Stimulated activated naive CD8-positive, alpha-beta T cell treated with anti-CD3 and anti-CD28 coated beads, Interleukin-15, Interleukin-2, amounts not matched to agents 100 U/mL and 50 U/mL, for 24 hours (primary cell): ENCODE measurements around the gene OR5K3.
"Not testable (repeated sequence)": the region's sequence is repeated elsewhere in the genome, so short reads cannot be mapped to it uniquely, and the experiment has no call there.

Source experiments
- ATAC-seq: fragments of 150-1000 bp; cut with Tn5 transposase; one replicate; pipeline ENCODE4 v1.10.0; 2021
- DNase-seq: peaks from one replicate; pipeline ENCODE4 v3.0.0; 2021

The OR5K3 gene

GRCh38 chr3:98390366-98390765 lies at the start of gene OR5K3:
Gene OR5K3, plus strand, starts transcription at chr3:98390666. Its CDS starts 0 bp downstream, at chr3:98390666.
- ATAC-seq (no peak), DNase-seq (no peak)

- no peak for ATAC-seq
- no peak for DNase-seq
These were observed 48.7 kb upstream of the OR5K3 start for GRCh38 chr3:98341758-98342157.

- DNase-seq (peak; percentile 32), ATAC-seq (no peak)
These were observed 46.6 kb upstream of the OR5K3 start for GRCh38 chr3:98343647-98344507.

- ATAC-seq (no peak), DNase-seq (no peak)
These were observed 40.4 kb upstream of the OR5K3 start for GRCh38 chr3:98350082-98350481.

GRCh38 chr3:98353554-98353953 lies 36.9 kb upstream of the OR5K3 start, which contains the start of gene OR5K4:
Gene OR5K4, plus strand, starts transcription at chr3:98353854. Its CDS starts 0 bp downstream, at chr3:98353854.
- DNase-seq (no peak), ATAC-seq (no peak)

GRCh38 chr3:98359250-98359649 lies 31.2 kb upstream of the OR5K3 start:
- ATAC-seq: no peak
- DNase-seq: no peak

- ATAC-seq (no peak), DNase-seq (no peak)
These were observed 30.3 kb upstream of the OR5K3 start for GRCh38 chr3:98359993-98360675.

GRCh38 chr3:98360681-98361080 lies 29.8 kb upstream of the OR5K3 start:
- ATAC-seq (no peak), DNase-seq (no peak)

GRCh38 chr3:98361289-98361688 lies 29.2 kb upstream of the OR5K3 start:
- DNase-seq: no peak
- ATAC-seq: no peak

GRCh38 chr3:98367464-98368246 lies 22.8 kb upstream of the OR5K3 start:
- DNase-seq: no peak
- no peak for ATAC-seq

- DNase-seq (no peak), ATAC-seq (no peak)
These were observed 19.3 kb upstream of the OR5K3 start for GRCh38 chr3:98371186-98371585.

GRCh38 chr3:98371853-98372252 lies 18.6 kb upstream of the OR5K3 start:
- no peak for DNase-seq
- no peak for ATAC-seq

- ATAC-seq (no peak), DNase-seq (no peak)
These were observed 18.0 kb upstream of the OR5K3 start for GRCh38 chr3:98372445-98372844.

GRCh38 chr3:98376631-98377030 lies 13.8 kb upstream of the OR5K3 start:
- DNase-seq: no peak

GRCh38 chr3:98388147-98388546 lies 2.3 kb upstream of the OR5K3 start:
- DNase-seq (no peak), ATAC-seq (no peak)

More at GRCh38 chr3:98376631-98377030, 13.8 kb upstream of the OR5K3 start:
- ATAC-seq: no peak

- DNase-seq (no peak), ATAC-seq (no peak)
These were observed 4.6 kb downstream of the OR5K3 start for GRCh38 chr3:98395101-98395500.

GRCh38 chr3:98396482-98396881 lies 6.0 kb downstream of the OR5K3 start:
- not testable (repeated sequence) for ATAC-seq, DNase-seq

GRCh38 chr3:98398513-98398912 lies 8.0 kb downstream of the OR5K3 start:
- DNase-seq (no peak), ATAC-seq (no peak)

- DNase-seq: no peak
- ATAC-seq: no peak
These were observed 12.0 kb downstream of the OR5K3 start for GRCh38 chr3:98402507-98402906.

GRCh38 chr3:98404010-98404409 lies 13.5 kb downstream of the OR5K3 start:
- ATAC-seq: no peak
- DNase-seq: no peak

- ATAC-seq (no peak), DNase-seq (no peak)
These were observed 15.6 kb downstream of the OR5K3 start for GRCh38 chr3:98406034-98406433.

GRCh38 chr3:98432575-98432974 lies 42.1 kb downstream of the OR5K3 start:
- ATAC-seq (no peak), DNase-seq (no peak)

GRCh38 chr3:98433764-98434163 lies 43.3 kb downstream of the OR5K3 start:
- DNase-seq (no peak), ATAC-seq (no peak)
